GM18502 (cell line): ENCODE data around the gene SMIM10L2A.
"Not testable (repeated sequence)": the region's sequence is repeated elsewhere in the genome, so short reads cannot be mapped to it uniquely, and the experiment has no call there.

ENCODE experiments used
- ATAC-seq: cut with Tn5 transposase; IDR thresholded peaks from one replicate; pipeline ENCODE4 v1.9.1; 2021; ENCODE audit warnings: mild to moderate bottlenecking; ENCODE audit not compliant: unreplicated experiment, poor library complexity

The SMIM10L2A gene

GRCh38 chrX:135421932-135422809 is at the start of gene SMIM10L2A:
TSS of gene SMIM10L2A (plus strand) at chrX:135421944. CDS start at chrX:135422132, 188 bp downstream.
- ATAC-seq, result peak; percentile 54

- ATAC-seq, result no peak
These were observed 48.4 kb upstream of the SMIM10L2A start for GRCh38 chrX:135373357-135373756.

GRCh38 chrX:135382260-135382659 is 39.5 kb upstream of the SMIM10L2A start:
- no peak for ATAC-seq

GRCh38 chrX:135383249-135383648 is 38.5 kb upstream of the SMIM10L2A start:
- no peak for ATAC-seq

GRCh38 chrX:135384161-135384836 is 37.4 kb upstream of the SMIM10L2A start:
- ATAC-seq, result no peak

GRCh38 chrX:135388841-135389240 is 32.9 kb upstream of the SMIM10L2A start:
- ATAC-seq, result no peak

GRCh38 chrX:135389243-135389642 is 32.5 kb upstream of the SMIM10L2A start:
- ATAC-seq, result no peak

GRCh38 chrX:135389717-135390116 is 32.0 kb upstream of the SMIM10L2A start:
- no peak for ATAC-seq

GRCh38 chrX:135391734-135392133 is 30.0 kb upstream of the SMIM10L2A start:
- ATAC-seq, result no peak

- ATAC-seq, result no peak
These were observed 28.7 kb upstream of the SMIM10L2A start for GRCh38 chrX:135393051-135393450.

GRCh38 chrX:135395064-135395463 is 26.7 kb upstream of the SMIM10L2A start:
- ATAC-seq, result no peak

- ATAC-seq, result no peak
These were observed 25.6 kb upstream of the SMIM10L2A start for GRCh38 chrX:135396109-135396508.

- ATAC-seq, result no peak
These were observed 25.2 kb upstream of the SMIM10L2A start for GRCh38 chrX:135396566-135396965.

- ATAC-seq, result no peak
These were observed 24.1 kb upstream of the SMIM10L2A start for GRCh38 chrX:135397652-135398051.

GRCh38 chrX:135403374-135403773 is 18.4 kb upstream of the SMIM10L2A start:
- no peak for ATAC-seq

GRCh38 chrX:135406428-135406827 is 15.3 kb upstream of the SMIM10L2A start:
- not testable (repeated sequence) for ATAC-seq

GRCh38 chrX:135408794-135409193 is 12.9 kb upstream of the SMIM10L2A start:
- ATAC-seq, result peak; percentile 78

GRCh38 chrX:135410861-135411627 is 10.7 kb upstream of the SMIM10L2A start:
- no peak for ATAC-seq

GRCh38 chrX:135411893-135412292 is 9.9 kb upstream of the SMIM10L2A start:
- ATAC-seq, result no peak

- ATAC-seq, result no peak
These were observed 5.2 kb upstream of the SMIM10L2A start for GRCh38 chrX:135416546-135416945.

- ATAC-seq, result no peak
These were observed 913 bp upstream of the SMIM10L2A start for GRCh38 chrX:135420831-135421230.
